HepG2 (cell line): ENCODE data around the gene AIP. TPM values are rescaled to one million over a fixed set of nuclear protein-coding genes. Genes with fewer than 3 reads are reported as not detected.
A peak's percentile ranks its signal among the peaks of the same experiment; 100 is the strongest.

Experiments used
- ATAC-seq: fragments of 200-7000 bp; cut with Tn5 transposase; 3 replicates; pipeline ENCODE4 v1.9.1; 2020; ENCODE audit warnings: mild to moderate bottlenecking, moderate library complexity
- BruUV-seq: library from RNA; stranded (reverse); fragments of 400-500 nt; replicated peaks from 2 replicates; lab custom pipeline; 2021; lab: Mats Ljungman, UMichigan
- CTCF ChIA-PET: fragments of 300-600 bp; formaldehyde crosslinking; extraction: SDS; loops from one replicate; lab custom pipeline; 2021; ENCODE audit warnings: low total read pairs, inconsistent platforms, low intra/inter-chr PET ratio; lab: Yijun Ruan, JAX
- POLR2A ChIA-PET: fragments of 350-600 bp; sonication (Branson Sonifier 250); formaldehyde crosslinking; loops from one replicate; lab custom pipeline; 2020; ENCODE audit warnings: antibody characterized with exemption, inconsistent platforms; lab: Yijun Ruan, JAX
- DNase-seq: peaks from one replicate; pipeline ENCODE4 v3.0.0-alpha.2; 2015; ENCODE audit warnings: low spot score
- FAIRE-seq: peaks from 3 replicates; lab custom pipeline; 2011; peaks lifted over from hg19 to GRCh38; lab: Jason Lieb, UNC
- H2AFZ ChIP-seq: one replicate; pipeline ENCODE4 v1.6.1; 2011; ENCODE audit warnings: low read length, inconsistent platforms
- H3K27ac ChIP-seq: fragments of 300-600 bp; 3 replicates; pipeline ENCODE4 v1.8.0; 2011; ENCODE audit warnings: mixed run types, mild to moderate bottlenecking, mixed read lengths, low read length, inconsistent platforms; ENCODE audit not compliant: insufficient read depth; ENCODE audit errors: extremely low read length
- H3K27me3 ChIP-seq, 2 experiments: fragments of 200-600 bp in 1 of 2; 2 replicates in 1 of 2; 3 replicates in 1 of 2; pipeline versions ENCODE4 v1.6.0 to v1.8.0; 2011; ENCODE audit warnings: low read length in 2 of 2, mild to moderate bottlenecking in 2 of 2, moderate library complexity in 2 of 2, inconsistent platforms in 1 of 2; ENCODE audit not compliant: insufficient read depth in 2 of 2, control insufficient read depth in 1 of 2
- H3K36me3 ChIP-seq, 2 experiments: fragments of 200-600 bp in 1 of 2; replicated peaks in 1 of 2; 2 replicates in 1 of 2; 3 replicates in 1 of 2; pipeline versions ENCODE4 v1.5.1 to v1.8.0; 2011; ENCODE audit warnings: low read length in 2 of 2, inconsistent platforms in 1 of 2; ENCODE audit not compliant: insufficient read depth in 2 of 2, control insufficient read depth in 1 of 2
- H3K4me1 ChIP-seq: 2 replicates; pipeline ENCODE4 v1.5.1; 2012; ENCODE audit warnings: low read length, inconsistent platforms; ENCODE audit not compliant: insufficient read depth
- H3K4me2 ChIP-seq: 2 replicates; pipeline ENCODE4 v1.6.0; 2011; ENCODE audit warnings: low read depth, low read length, inconsistent platforms
- H3K4me3 ChIP-seq, 3 experiments: fragments of 200-600 bp in 1 of 3; sonication (generic), shearing (Covaris generic) in 1 of 3; replicated peaks in 1 of 3; 2 replicates each; pipeline ENCODE4 v1.5.1; 2011 to 2016; ENCODE audit warnings: low read length in 3 of 3, inconsistent platforms in 2 of 3, low read depth in 2 of 3, mild to moderate bottlenecking in 2 of 3, control low read depth in 1 of 3, mixed read lengths in 1 of 3; ENCODE audit not compliant: insufficient read depth in 1 of 3
- H3K79me2 ChIP-seq: one replicate; pipeline ENCODE4 v1.6.1; 2011; ENCODE audit warnings: low read length, inconsistent platforms; ENCODE audit not compliant: insufficient read depth
- H3K9ac ChIP-seq: 2 replicates; pipeline ENCODE4 v1.6.0; 2011; ENCODE audit warnings: mild to moderate bottlenecking, low read depth, low read length, inconsistent platforms; ENCODE audit not compliant: insufficient read depth
- H3K9me3 ChIP-seq: 2 replicates; pipeline ENCODE4 v1.5.1; 2012; ENCODE audit warnings: mild to moderate bottlenecking, low read length
- H4K20me1 ChIP-seq: 2 replicates; pipeline ENCODE4 v1.6.0; 2011; ENCODE audit warnings: inconsistent platforms, mild to moderate bottlenecking, low read length, moderate library complexity; ENCODE audit not compliant: insufficient read depth
- AGO1 ChIP-seq: fragments of 200-400 bp; formaldehyde crosslinking; IDR thresholded peaks from 2 replicates; pipeline ENCODE4 v1.6.1; 2017; ENCODE audit warnings: mild to moderate bottlenecking, low read depth, low read length, moderate library complexity; ENCODE audit not compliant: poor library complexity, severe bottlenecking
- ELF4 ChIP-seq: sonication (generic); formaldehyde crosslinking; IDR thresholded peaks from 2 replicates; pipeline ENCODE4 v1.5.0; 2020; ENCODE audit warnings: missing genetic modification reagents, mild to moderate bottlenecking, moderate library complexity, borderline replicate concordance
- FOXK2 ChIP-seq: fragments of 450-650 bp; IDR thresholded peaks from 2 replicates; pipeline ENCODE4 v1.6.1; 2016
- ZNF543 ChIP-seq: sonication (generic); formaldehyde crosslinking; IDR thresholded peaks from 2 replicates; pipeline ENCODE4 v1.4.0; 2020; ENCODE audit warnings: mild to moderate bottlenecking, missing genetic modification reagents
- ZNF660 ChIP-seq: sonication (generic); formaldehyde crosslinking; IDR thresholded peaks from 2 replicates; pipeline ENCODE4 v1.5.1; 2020; ENCODE audit warnings: mild to moderate bottlenecking, low read depth, missing genetic modification reagents, borderline replicate concordance
- WGBS: methylation state at CpG from one replicate; pipeline ENCODE4 v1.1.6; 2017; ENCODE audit warnings: low lambda C conversion rate; 5-methylcytosine and 5-hydroxymethylcytosine counted together
- in situ Hi-C: cut with HindIII; loops from 2 replicates; pipeline ENCODE4 v1.10.0; 2017; ENCODE audit warnings: low pct_unique_long_range_greater_than_20kb; ENCODE audit not compliant: extremely low pct_ligation_motif_present
- intact Hi-C: fragments of 100-400 bp; cut with micrococcal nuclease; formaldehyde crosslinking; loops from one replicate; pipeline ENCODE4 v1.10.0; 2022; ENCODE audit not compliant: unreplicated experiment
- polyA plus RNA-seq, 8 experiments: library from polyadenylated mRNA; depleted of rRNA in 3 of 8; stranded (reverse) in 7 of 8; unstranded in 1 of 8; fragments of >200 nt; fragmentation: Illumina TruSeq in 4 of 8; extraction: Trizol in 4 of 8; gene quantifications; 2 replicates each; pipeline versions ENCODE4 v1.2.1 to v1.2.3, GENCODE V29; 2011 to 2016; ENCODE audit warnings: low read depth in 4 of 8, missing spikeins in 1 of 8, mixed read lengths in 1 of 8; ENCODE audit not compliant: insufficient read depth in 1 of 8
- total RNA-seq, 5 experiments: library from RNA; depleted of rRNA; stranded (reverse); fragments of >200 nt; fragmentation: Illumina TruSeq; extraction: Trizol; gene quantifications; 2 replicates each; pipeline ENCODE4 v1.2.3, GENCODE V29; 2016; ENCODE audit warnings: low read depth in 1 of 5
- TF ChIP-seq, protein P1 (sequence below): sonication (generic); formaldehyde crosslinking; IDR thresholded peaks from 2 replicates; pipeline ENCODE4 v1.8.0; 2022; ENCODE audit warnings: missing genetic modification reagents, mild to moderate bottlenecking, inconsistent platforms, borderline replicate concordance
- TF ChIP-seq, protein P2 (sequence below): sonication (generic); formaldehyde crosslinking; IDR thresholded peaks from 2 replicates; pipeline ENCODE4 v1.4.0; 2020; ENCODE audit warnings: missing genetic modification reagents, borderline replicate concordance
- TF ChIP-seq, protein P3 (sequence below): sonication (generic); formaldehyde crosslinking; IDR thresholded peaks from 2 replicates; pipeline ENCODE4 v1.5.1; 2020; ENCODE audit warnings: mild to moderate bottlenecking, missing genetic modification reagents, moderate library complexity
- TF ChIP-seq, protein P4 (sequence below): sonication (generic); formaldehyde crosslinking; IDR thresholded peaks from 2 replicates; pipeline ENCODE4 v1.8.1; 2023; ENCODE audit warnings: mild to moderate bottlenecking, inconsistent platforms, moderate library complexity, missing genetic modification reagents, borderline replicate concordance
- TF ChIP-seq, protein P5 (sequence below): IDR thresholded peaks from 2 replicates; pipeline ENCODE4 v1.6.1; 2016

The AIP gene
- total and polyA plus RNA-seq, 2 of the 13 experiments (the other 11 are each of a cell fraction or from before 2014, with no cell fraction given), result 51.8 to 110 TPM

DNA sequence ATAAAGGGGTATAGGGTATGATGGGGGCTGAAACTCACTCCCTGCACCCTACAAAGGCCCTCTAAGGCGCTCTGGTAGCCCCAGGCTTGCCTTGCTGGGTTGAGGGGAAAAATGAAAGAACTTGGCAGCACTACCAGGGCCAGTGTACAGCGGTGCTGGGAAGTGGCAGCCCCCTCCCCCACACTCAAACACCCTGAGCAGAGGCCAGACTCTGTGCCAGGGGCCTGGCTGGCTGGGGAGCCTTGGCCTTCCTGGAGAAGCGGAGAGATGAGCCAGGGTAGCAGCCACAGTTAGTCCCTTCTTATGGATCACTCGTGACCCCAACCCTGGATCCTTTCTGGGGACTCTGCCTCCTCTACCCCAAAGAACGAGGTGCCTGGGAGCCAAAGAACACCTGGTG lies 16.5 kb upstream of the AIP start:
- no peak for FAIRE-seq
- no peaks in the 10 kb centered on the region for H4K20me1 ChIP-seq
- no peak overlapping the region for H2AFZ ChIP-seq
- DNase-seq, result no peak
- no peak overlapping the region for H3K4me2 ChIP-seq
- H3K9me3 ChIP-seq, result no peaks in the 10 kb centered on the region
- intact Hi-C loops, result no loop called here
- no peak overlapping the region for H3K27ac ChIP-seq
- in situ Hi-C loops, result loop anchor here (5.0 kb wide), 1 partner anchor 64 kb away; the partner anchor contains the start of genes PPP1CA and TBC1D10C
- no TSS peak for BruUV-seq
- no peak overlapping the region for H3K9ac ChIP-seq
- peaks cover 56% of the 10 kb centered on the region for H3K4me1 ChIP-seq
- no peak overlapping the region for H3K4me3 ChIP-seq
- ATAC-seq, result no peak
- H3K79me2 ChIP-seq, result no peaks in the 10 kb centered on the region
- ChIA-PET POLR2A (interaction anchor here (2.2 to 2.5 kb wide), 2 partner anchors 65 to 75 kb away, joined by 10 to 16 read pairs; partner anchors contain the start of genes PPP1CA and RAD9A), CTCF (no interaction called here)
- TF ChIP-seq, protein P1, sequence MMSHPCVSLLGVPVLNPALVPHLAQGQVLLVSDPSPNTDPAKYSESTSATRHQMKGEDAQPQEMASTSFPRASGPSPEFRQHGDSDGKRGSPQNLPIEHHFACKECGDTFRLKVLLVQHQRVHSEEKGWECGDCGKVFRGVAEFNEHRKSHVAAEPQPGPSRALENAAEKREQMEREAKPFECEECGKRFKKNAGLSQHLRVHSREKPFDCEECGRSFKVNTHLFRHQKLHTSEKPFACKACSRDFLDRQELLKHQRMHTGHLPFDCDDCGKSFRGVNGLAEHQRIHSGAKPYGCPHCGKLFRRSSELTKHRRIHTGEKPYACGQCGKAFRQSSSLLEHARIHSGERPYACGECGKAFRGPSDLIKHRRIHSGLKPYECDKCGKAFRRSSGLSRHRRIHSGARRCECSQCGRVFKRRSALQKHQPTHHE (CRISPR knock-in tag), result no peak
- TF ChIP-seq, protein P2, sequence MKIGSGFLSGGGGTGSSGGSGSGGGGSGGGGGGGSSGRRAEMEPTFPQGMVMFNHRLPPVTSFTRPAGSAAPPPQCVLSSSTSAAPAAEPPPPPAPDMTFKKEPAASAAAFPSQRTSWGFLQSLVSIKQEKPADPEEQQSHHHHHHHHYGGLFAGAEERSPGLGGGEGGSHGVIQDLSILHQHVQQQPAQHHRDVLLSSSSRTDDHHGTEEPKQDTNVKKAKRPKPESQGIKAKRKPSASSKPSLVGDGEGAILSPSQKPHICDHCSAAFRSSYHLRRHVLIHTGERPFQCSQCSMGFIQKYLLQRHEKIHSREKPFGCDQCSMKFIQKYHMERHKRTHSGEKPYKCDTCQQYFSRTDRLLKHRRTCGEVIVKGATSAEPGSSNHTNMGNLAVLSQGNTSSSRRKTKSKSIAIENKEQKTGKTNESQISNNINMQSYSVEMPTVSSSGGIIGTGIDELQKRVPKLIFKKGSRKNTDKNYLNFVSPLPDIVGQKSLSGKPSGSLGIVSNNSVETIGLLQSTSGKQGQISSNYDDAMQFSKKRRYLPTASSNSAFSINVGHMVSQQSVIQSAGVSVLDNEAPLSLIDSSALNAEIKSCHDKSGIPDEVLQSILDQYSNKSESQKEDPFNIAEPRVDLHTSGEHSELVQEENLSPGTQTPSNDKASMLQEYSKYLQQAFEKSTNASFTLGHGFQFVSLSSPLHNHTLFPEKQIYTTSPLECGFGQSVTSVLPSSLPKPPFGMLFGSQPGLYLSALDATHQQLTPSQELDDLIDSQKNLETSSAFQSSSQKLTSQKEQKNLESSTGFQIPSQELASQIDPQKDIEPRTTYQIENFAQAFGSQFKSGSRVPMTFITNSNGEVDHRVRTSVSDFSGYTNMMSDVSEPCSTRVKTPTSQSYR (CRISPR knock-in tag), result peak; percentile 58; the same call in 1 of the 2 replicates
- TF ChIP-seq, protein P3, sequence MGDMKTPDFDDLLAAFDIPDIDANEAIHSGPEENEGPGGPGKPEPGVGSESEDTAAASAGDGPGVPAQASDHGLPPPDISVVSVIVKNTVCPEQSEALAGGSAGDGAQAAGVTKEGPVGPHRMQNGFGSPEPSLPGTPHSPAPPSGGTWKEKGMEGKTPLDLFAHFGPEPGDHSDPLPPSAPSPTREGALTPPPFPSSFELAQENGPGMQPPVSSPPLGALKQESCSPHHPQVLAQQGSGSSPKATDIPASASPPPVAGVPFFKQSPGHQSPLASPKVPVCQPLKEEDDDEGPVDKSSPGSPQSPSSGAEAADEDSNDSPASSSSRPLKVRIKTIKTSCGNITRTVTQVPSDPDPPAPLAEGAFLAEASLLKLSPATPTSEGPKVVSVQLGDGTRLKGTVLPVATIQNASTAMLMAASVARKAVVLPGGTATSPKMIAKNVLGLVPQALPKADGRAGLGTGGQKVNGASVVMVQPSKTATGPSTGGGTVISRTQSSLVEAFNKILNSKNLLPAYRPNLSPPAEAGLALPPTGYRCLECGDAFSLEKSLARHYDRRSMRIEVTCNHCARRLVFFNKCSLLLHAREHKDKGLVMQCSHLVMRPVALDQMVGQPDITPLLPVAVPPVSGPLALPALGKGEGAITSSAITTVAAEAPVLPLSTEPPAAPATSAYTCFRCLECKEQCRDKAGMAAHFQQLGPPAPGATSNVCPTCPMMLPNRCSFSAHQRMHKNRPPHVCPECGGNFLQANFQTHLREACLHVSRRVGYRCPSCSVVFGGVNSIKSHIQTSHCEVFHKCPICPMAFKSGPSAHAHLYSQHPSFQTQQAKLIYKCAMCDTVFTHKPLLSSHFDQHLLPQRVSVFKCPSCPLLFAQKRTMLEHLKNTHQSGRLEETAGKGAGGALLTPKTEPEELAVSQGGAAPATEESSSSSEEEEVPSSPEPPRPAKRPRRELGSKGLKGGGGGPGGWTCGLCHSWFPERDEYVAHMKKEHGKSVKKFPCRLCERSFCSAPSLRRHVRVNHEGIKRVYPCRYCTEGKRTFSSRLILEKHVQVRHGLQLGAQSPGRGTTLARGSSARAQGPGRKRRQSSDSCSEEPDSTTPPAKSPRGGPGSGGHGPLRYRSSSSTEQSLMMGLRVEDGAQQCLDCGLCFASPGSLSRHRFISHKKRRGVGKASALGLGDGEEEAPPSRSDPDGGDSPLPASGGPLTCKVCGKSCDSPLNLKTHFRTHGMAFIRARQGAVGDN (CRISPR knock-in tag), result 0 out of 2 replicates have a peak, but pooled peaks have one; percentile 2
- TF ChIP-seq AGO1, result no peak
- TF ChIP-seq, protein P4, sequence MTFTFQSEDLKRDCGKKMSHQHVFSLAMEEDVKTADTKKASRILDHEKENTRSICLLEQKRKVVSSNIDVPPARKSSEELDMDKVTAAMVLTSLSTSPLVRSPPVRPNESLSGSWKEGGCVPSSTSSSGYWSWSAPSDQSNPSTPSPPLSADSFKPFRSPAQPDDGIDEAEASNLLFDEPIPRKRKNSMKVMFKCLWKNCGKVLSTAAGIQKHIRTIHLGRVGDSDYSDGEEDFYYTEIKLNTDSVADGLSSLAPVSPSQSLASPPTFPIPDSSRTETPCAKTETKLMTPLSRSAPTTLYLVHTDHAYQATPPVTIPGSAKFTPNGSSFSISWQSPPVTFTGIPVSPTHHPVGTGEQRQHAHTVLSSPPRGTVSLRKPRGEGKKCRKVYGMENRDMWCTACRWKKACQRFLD (CRISPR knock-in tag), result no peak
- no peak for TF ChIP-seq FOXK2
- TF ChIP-seq ELF4 (CRISPR knock-in tag), result no peak
- TF ChIP-seq ZNF660 (CRISPR knock-in tag), result no peak
- TF ChIP-seq ZNF543 (CRISPR knock-in tag), result no peak
- TF ChIP-seq, protein P5, sequence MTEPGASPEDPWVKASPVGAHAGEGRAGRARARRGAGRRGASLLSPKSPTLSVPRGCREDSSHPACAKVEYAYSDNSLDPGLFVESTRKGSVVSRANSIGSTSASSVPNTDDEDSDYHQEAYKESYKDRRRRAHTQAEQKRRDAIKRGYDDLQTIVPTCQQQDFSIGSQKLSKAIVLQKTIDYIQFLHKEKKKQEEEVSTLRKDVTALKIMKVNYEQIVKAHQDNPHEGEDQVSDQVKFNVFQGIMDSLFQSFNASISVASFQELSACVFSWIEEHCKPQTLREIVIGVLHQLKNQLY (CRISPR knock-in tag), result no peak
- WGBS, result 94% methylated on average over 5 of the region's 5 CpGs
- H3K27me3 ChIP-seq, result no peaks in the 10 kb centered on the region
- H3K36me3 ChIP-seq, result no peaks in the 10 kb centered on the region
